Kidney epithelial cell (primary cell): ENCODE measurements around the gene LDLRAD4. TPM values are rescaled to one million over a fixed set of nuclear protein-coding genes. Genes with fewer than 3 reads are reported as not detected.

Experiments used
- DNase-seq: peaks from one replicate; pipeline ENCODE4 v3.0.0-alpha.2; 2010; ENCODE audit warnings: low read depth
- H3K27me3 ChIP-seq: 2 replicates; pipeline ENCODE4 v1.6.0; 2011; ENCODE audit warnings: low read length; ENCODE audit not compliant: control insufficient read depth, insufficient read depth
- H3K36me3 ChIP-seq: 2 replicates; pipeline ENCODE4 v1.5.1; 2011; ENCODE audit warnings: low read length; ENCODE audit not compliant: control insufficient read depth, insufficient read depth
- H3K4me3 ChIP-seq: 2 replicates; pipeline ENCODE4 v1.5.1; 2011; ENCODE audit warnings: low read depth, mild to moderate bottlenecking, control low read depth, low read length
- total RNA-seq: library from RNA; depleted of rRNA; stranded (reverse); fragments of >200 nt; gene quantifications from 2 replicates; pipeline ENCODE4 v1.2.3, GENCODE V29; 2015
- TF ChIP-seq, protein P1 (sequence below): IDR thresholded peaks from 2 replicates; pipeline ENCODE4 v1.5.1; 2011; ENCODE audit warnings: mild to moderate bottlenecking, moderate library complexity, low read length, control low read depth, inconsistent platforms; ENCODE audit not compliant: insufficient read depth, poor library complexity, severe bottlenecking

LDLRAD4 gene
- total RNA-seq, 1 donor from 2014 or later: 5.8 TPM

DNA sequence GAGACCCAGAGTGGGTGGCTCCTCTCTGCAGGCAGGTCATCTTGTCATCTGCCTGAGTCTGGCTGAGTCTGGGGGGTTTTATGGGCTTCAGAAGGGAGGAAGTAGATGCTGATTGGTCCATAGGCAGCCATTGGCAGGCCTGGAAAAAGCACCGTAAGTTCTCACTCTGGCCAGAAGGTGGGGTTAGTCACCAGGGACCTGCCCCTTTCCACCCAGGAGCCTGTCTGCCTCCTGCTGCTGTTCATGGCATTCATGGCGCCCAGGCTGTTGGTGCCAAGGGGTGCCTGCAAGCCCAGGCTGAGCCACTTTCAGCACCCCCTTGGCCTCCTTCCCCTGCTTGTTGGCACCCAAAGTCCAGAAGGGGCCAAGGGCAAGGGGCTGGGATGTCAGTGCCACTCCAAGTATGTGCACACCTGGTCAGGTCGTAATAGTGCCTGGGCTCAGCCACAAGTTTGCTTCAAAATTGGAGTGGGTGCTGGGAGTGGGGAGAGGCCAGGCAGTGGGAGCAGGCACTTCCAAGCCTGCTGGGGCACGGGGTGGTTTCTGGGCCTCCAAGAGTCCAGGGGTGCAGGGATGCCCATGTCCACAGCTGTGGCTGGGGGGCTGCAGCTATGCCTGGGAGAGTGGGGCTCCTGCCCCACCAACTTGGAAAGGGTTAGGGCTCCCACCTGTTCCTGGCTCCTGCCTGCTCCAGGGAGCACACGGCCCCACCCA lies 329.7 kb downstream of the LDLRAD4 start:
- DNase-seq: no peak
- H3K27me3 ChIP-seq: peaks cover 9% of the 10 kb centered on the region
- no peaks in the 10 kb centered on the region for H3K36me3 ChIP-seq
- TF ChIP-seq, protein P1, sequence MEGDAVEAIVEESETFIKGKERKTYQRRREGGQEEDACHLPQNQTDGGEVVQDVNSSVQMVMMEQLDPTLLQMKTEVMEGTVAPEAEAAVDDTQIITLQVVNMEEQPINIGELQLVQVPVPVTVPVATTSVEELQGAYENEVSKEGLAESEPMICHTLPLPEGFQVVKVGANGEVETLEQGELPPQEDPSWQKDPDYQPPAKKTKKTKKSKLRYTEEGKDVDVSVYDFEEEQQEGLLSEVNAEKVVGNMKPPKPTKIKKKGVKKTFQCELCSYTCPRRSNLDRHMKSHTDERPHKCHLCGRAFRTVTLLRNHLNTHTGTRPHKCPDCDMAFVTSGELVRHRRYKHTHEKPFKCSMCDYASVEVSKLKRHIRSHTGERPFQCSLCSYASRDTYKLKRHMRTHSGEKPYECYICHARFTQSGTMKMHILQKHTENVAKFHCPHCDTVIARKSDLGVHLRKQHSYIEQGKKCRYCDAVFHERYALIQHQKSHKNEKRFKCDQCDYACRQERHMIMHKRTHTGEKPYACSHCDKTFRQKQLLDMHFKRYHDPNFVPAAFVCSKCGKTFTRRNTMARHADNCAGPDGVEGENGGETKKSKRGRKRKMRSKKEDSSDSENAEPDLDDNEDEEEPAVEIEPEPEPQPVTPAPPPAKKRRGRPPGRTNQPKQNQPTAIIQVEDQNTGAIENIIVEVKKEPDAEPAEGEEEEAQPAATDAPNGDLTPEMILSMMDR: no peak
- H3K4me3 ChIP-seq: no peak overlapping the region

DNA sequence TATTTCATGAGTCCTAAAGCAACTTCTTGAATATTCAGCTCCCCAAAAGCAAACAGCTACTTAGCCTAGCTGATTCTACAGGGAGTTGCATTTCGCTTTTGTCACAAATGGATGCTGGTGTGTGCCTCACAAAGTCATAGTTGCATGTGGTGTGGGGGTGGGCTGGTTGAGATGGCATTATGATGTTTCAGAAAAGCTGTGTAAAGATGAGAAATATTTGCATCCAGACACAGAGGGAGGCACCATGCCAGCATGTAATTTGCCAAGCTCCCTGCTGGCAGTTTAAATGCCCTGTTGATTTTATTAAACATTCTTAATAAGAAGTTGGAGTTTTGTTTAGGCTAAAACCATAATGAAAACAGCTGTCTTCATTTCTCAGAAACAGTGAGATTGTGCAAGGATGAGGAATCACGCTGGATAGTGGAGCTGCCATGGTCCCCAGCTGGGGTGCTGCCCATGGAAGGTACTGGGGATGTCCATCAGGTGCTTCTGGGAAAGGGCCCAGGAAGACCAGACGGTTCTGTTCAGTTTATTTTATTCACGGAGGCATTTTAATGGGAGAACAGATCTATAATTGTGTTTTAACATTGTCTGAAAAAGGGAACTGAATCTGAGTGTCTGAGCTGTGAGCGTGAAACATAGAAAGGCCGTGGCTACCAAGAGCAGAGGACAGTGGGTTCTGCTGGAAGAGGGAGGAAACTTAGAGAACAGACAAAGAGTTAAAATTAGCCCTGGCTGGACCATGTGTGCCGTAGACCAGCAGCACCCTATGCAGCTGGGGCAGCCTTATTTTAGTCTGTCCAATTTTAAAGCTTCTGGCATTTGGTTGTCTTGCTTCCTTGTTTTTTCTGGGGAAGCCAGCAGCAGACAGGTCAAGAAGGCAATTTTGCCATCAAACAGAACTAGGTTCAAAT lies 330.7 kb downstream of the LDLRAD4 start:
- Histone ChIP-seq H3K4me3 (no peak overlapping the region), H3K27me3 (peaks cover 14% of the 10 kb centered on the region), H3K36me3 (no peaks in the 10 kb centered on the region)
- TF ChIP-seq, protein P1: no peak
- DNase-seq: no peak

DNA sequence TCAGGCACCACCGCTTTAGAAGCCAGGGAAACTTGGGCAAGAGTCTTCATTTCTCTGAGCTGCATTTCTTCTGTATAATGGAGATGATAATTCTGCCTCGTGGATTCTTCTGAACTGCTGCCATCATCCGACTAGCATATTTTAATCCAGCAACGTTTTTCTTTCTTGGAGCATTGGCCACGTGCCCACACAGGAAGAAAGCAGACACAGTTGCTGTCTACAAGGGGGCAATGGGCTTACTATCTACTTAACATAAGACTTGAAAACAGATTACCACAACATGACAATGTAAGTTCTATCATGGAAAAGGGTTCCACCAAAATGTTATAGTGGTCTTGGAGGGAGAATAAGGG lies 331.3 kb downstream of the LDLRAD4 start:
- DNase-seq: no peak
- TF ChIP-seq, protein P1: no peak
- peaks cover 14% of the 10 kb centered on the region for H3K27me3 ChIP-seq
- no peaks in the 10 kb centered on the region for H3K36me3 ChIP-seq
- no peak overlapping the region for H3K4me3 ChIP-seq

DNA sequence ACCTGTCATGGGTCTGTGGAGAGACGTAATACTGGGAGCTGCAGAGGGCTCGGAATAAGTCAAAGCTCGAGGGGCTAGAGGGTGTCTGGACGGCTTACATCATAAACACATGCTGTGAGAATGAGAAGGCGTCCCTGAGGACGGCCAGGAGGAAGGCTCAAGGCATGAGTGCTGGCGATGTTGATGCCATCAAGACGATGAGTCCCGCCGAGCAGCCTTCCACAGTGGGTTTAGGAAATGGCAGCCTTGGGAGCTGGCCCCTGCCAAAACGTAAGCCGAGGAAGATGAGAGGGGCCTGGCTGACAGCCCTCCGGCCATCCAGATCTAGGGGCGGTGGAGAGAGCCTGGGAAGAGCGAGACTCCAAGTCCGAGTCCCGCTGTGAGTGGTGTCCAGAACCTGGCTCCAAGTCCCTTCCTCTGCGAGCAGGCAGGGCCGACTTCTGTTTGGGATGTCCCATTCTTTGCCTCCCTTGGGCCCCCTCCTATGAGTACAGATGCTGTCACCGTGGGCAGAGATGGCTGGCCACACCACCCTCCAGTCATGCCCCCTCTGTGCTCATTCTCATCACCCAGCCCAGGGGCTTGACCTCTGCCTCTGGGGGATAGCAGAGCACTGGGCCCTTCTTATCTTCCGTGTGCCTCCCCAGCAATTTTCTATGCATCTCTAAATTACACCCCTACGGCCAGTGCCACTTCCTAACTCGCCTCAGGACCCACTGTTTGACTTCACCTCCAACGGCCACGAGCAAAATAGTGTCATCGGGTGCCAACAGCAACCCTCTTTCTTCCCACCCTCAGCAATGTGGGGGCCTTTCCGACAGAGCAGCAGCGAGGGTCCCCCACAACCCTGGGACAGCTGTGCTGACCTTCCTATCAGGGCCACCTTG lies 332.1 kb downstream of the LDLRAD4 start:
- DNase-seq: no peak
- no peaks in the 10 kb centered on the region for H3K36me3 ChIP-seq
- peaks cover 14% of the 10 kb centered on the region for H3K27me3 ChIP-seq
- no peak overlapping the region for H3K4me3 ChIP-seq
- TF ChIP-seq, protein P1: no peak

DNA sequence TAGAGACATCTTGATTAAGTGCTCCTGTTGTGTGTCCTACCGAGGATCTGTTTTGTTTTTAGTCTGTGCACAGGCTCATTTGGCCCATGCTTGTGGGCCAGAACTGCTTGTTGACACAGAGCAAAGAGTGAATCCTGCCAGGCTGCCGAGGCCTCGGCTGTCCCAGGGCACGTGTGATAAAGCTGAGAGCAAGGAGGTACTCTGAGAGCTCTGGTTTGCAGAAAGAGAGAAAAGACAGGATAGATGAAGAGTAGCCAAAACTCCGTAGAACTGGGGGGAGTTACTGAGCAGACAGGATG lies 332.7 kb downstream of the LDLRAD4 start:
- TF ChIP-seq, protein P1: no peak
- Histone ChIP-seq H3K27me3 (peaks cover 14% of the 10 kb centered on the region), H3K4me3 (no peak overlapping the region), H3K36me3 (no peaks in the 10 kb centered on the region)
- DNase-seq: no peak
